ENCODE data around the gene TMEM60.

DNA sequence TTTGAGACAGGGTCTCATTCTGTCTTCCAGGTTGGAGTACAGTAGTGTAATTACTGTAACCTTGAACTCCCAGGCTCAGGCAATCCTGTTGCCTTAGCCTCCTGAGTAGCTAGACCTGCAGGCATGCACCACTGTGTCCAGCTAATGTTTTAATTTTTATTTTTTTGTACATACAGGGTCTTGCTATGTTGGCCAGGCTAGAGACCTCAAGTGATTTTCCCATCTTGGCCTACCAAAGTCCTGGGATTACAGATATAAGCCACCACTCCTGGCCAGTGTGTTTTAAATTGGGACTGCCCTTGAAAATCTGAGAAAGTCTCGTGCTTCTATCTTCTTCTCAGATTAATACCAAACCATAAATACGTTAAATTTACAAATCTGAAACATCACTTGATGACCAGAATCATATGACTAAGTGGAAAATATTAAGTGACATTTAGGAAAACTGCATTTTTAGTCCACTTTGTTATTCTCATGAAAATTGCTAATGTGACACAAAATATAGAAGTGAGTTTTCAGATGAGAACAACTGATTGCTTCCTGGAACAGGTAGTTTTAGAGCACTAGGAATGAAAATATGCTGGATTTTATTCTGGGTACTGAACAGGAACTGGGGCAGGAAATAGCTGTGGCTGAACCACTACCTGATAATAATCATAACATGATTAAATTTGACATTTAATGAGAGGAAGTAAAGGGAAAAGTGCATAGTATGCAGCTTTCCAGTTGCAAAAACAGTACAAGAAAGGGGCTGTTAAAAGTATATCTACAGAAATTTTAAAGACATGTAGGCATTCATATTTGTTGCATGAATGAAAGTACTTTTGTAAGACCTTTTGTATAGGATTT lies 4.5 kb upstream of the TMEM60 start:
- TF ChIP-seq, protein P1, sequence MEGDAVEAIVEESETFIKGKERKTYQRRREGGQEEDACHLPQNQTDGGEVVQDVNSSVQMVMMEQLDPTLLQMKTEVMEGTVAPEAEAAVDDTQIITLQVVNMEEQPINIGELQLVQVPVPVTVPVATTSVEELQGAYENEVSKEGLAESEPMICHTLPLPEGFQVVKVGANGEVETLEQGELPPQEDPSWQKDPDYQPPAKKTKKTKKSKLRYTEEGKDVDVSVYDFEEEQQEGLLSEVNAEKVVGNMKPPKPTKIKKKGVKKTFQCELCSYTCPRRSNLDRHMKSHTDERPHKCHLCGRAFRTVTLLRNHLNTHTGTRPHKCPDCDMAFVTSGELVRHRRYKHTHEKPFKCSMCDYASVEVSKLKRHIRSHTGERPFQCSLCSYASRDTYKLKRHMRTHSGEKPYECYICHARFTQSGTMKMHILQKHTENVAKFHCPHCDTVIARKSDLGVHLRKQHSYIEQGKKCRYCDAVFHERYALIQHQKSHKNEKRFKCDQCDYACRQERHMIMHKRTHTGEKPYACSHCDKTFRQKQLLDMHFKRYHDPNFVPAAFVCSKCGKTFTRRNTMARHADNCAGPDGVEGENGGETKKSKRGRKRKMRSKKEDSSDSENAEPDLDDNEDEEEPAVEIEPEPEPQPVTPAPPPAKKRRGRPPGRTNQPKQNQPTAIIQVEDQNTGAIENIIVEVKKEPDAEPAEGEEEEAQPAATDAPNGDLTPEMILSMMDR (IDR thresholded peaks at IDR 0.05): no peak
- no peak for TF ChIP-seq POLR2A (IDR thresholded peaks at IDR 0.05)
